ENCODE measurements around the gene ZNF740. TPM values are rescaled to one million over a fixed set of nuclear protein-coding genes. Genes with fewer than 3 reads are reported as not detected.

Gene ZNF740
- polyA plus RNA-seq, 1 of the 3 experiments (the other 2 are of a cell fraction): 14.6 TPM

DNA sequence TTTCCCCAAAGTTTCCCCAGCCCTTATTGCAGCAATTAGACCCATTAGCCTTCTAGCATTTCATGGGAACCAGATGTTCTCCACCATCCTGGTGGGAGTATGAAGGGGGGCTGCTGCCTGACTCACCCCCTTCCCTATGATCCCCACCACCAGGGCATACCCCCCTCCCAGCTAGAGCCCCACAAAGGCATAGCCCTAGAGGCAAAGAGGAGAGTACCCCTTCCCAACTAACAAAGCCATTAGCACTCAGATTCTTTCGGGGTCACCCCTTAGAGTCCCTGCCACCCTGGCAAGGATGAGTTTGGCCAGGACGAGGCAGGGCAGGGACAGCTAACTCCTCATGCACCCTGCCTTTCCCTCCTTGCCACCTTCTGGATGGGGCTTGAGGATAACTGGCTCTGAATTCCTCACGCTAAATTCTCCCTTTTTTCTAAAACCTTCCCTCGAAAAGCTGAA, 42.3 kb downstream of the ZNF740 start:
- H3K4me3 ChIP-seq (ENCODE audit: low read depth in 2 of 2, low read length in 1 of 2): peak overlapping the region in 1 of 2 experiments; percentile 70; a peak in 2 of 4 replicates
- H3K9me2 ChIP-seq: no peaks in the 10 kb centered on the region
- H3K9ac ChIP-seq: peak overlapping the region; percentile 41; the same call in 1 of the 2 replicates
- H3K9me3 ChIP-seq: no peaks in the 10 kb centered on the region
- TF ChIP-seq EP300 (IDR thresholded peaks at IDR 0.05; ENCODE audit: borderline replicate concordance in 1 of 2, low read depth in 1 of 2, low read length in 1 of 2) (no peak), ELF1 (IDR thresholded peaks at IDR 0.05) (no peak), EZH2phosphoT487 (IDR thresholded peaks at IDR 0.05; ENCODE audit: borderline replicate concordance, low read depth) (no peak), RAD21 (IDR thresholded peaks at IDR 0.05; ENCODE audit: low read length) (no peak), CHD2 (IDR thresholded peaks at IDR 0.05; ENCODE audit: low read length, partially characterized antibody) (no peak), POLR2AphosphoS5 (IDR thresholded peaks at IDR 0.05; ENCODE audit: low read depth, low read length) (no peak), TEAD4 (IDR thresholded peaks at IDR 0.05; ENCODE audit: borderline replicate concordance, insufficient read depth) (no peak), RXRA (IDR thresholded peaks at IDR 0.05; ENCODE audit: borderline replicate concordance, low read depth) (no peak), YY1 (IDR thresholded peaks at IDR 0.05; ENCODE audit: low read depth) (no peak), FOXJ3 (CRISPR knock-in tag; IDR thresholded peaks at IDR 0.05) (no peak), RCOR1 (IDR thresholded peaks at IDR 0.05; ENCODE audit: low read length) (no peak), SIN3A (IDR thresholded peaks at IDR 0.05; ENCODE audit: borderline replicate concordance, low read depth, low read length) (no peak), TAF1 (IDR thresholded peaks at IDR 0.05; ENCODE audit: borderline replicate concordance, low read depth, low read length) (no peak)
- TF ChIP-seq, protein P1, sequence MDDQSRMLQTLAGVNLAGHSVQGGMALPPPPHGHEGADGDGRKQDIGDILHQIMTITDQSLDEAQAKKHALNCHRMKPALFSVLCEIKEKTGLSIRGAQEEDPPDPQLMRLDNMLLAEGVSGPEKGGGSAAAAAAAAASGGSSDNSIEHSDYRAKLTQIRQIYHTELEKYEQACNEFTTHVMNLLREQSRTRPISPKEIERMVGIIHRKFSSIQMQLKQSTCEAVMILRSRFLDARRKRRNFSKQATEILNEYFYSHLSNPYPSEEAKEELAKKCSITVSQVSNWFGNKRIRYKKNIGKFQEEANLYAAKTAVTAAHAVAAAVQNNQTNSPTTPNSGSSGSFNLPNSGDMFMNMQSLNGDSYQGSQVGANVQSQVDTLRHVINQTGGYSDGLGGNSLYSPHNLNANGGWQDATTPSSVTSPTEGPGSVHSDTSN (IDR thresholded peaks at IDR 0.05): no peak
- TF ChIP-seq, protein P2, sequence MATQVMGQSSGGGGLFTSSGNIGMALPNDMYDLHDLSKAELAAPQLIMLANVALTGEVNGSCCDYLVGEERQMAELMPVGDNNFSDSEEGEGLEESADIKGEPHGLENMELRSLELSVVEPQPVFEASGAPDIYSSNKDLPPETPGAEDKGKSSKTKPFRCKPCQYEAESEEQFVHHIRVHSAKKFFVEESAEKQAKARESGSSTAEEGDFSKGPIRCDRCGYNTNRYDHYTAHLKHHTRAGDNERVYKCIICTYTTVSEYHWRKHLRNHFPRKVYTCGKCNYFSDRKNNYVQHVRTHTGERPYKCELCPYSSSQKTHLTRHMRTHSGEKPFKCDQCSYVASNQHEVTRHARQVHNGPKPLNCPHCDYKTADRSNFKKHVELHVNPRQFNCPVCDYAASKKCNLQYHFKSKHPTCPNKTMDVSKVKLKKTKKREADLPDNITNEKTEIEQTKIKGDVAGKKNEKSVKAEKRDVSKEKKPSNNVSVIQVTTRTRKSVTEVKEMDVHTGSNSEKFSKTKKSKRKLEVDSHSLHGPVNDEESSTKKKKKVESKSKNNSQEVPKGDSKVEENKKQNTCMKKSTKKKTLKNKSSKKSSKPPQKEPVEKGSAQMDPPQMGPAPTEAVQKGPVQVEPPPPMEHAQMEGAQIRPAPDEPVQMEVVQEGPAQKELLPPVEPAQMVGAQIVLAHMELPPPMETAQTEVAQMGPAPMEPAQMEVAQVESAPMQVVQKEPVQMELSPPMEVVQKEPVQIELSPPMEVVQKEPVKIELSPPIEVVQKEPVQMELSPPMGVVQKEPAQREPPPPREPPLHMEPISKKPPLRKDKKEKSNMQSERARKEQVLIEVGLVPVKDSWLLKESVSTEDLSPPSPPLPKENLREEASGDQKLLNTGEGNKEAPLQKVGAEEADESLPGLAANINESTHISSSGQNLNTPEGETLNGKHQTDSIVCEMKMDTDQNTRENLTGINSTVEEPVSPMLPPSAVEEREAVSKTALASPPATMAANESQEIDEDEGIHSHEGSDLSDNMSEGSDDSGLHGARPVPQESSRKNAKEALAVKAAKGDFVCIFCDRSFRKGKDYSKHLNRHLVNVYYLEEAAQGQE (IDR thresholded peaks at IDR 0.05; ENCODE audit: low read depth, low read length): no peak
- TF ChIP-seq, protein P3, sequence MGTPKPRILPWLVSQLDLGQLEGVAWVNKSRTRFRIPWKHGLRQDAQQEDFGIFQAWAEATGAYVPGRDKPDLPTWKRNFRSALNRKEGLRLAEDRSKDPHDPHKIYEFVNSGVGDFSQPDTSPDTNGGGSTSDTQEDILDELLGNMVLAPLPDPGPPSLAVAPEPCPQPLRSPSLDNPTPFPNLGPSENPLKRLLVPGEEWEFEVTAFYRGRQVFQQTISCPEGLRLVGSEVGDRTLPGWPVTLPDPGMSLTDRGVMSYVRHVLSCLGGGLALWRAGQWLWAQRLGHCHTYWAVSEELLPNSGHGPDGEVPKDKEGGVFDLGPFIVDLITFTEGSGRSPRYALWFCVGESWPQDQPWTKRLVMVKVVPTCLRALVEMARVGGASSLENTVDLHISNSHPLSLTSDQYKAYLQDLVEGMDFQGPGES (IDR thresholded peaks at IDR 0.05; ENCODE audit: low read depth, low read length): no peak
- TF ChIP-seq, protein P4, sequence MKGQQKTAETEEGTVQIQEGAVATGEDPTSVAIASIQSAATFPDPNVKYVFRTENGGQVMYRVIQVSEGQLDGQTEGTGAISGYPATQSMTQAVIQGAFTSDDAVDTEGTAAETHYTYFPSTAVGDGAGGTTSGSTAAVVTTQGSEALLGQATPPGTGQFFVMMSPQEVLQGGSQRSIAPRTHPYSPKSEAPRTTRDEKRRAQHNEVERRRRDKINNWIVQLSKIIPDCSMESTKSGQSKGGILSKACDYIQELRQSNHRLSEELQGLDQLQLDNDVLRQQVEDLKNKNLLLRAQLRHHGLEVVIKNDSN (IDR thresholded peaks at IDR 0.05; ENCODE audit: borderline replicate concordance, low read depth): no peak
- TF ChIP-seq, protein P5, sequence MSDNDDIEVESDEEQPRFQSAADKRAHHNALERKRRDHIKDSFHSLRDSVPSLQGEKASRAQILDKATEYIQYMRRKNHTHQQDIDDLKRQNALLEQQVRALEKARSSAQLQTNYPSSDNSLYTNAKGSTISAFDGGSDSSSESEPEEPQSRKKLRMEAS (IDR thresholded peaks at IDR 0.05; ENCODE audit: low read depth): no peak
- CTCF ChIA-PET: interaction anchor here (0.7 to 6.5 kb wide), 8 partner anchors 9 to 159 kb away, joined by 3 to 39 read pairs (median 4); partner anchors contain the start of genes AAAS and RARG
- POLR2A ChIA-PET: interaction anchor here (0.7 to 1.9 kb wide), 2 partner anchors 33 to 45 kb away, joined by 3 to 6 read pairs; partner anchors contain the start of gene ESPL1
- peak overlapping the region; percentile 99 for H3K27ac ChIP-seq (ENCODE audit: low read depth in 2 of 2, low read length in 1 of 2)
- peaks cover 34% of the 10 kb centered on the region for H3F3A ChIP-seq (replicated peaks; ENCODE audit: insufficient read depth)
- H4K20me1 ChIP-seq (ENCODE audit: insufficient read depth): 0 out of 2 replicates have a peak, but pooled peaks cover 2% of the 10 kb centered on the region
- H3K27me3 ChIP-seq (ENCODE audit: insufficient read depth): no peaks in the 10 kb centered on the region
- 59% methylated on average over 4 of the region's 4 CpGs for WGBS (ENCODE audit: low lambda C conversion rate)
- H3K36me3 ChIP-seq (replicated peaks in 1 of 2; ENCODE audit: control insufficient read depth in 1 of 2, insufficient read depth in 2 of 2, low read length in 1 of 2): peaks cover 0 to 5% of the 10 kb centered on the region in 2 experiments
- peak overlapping the region; percentile 80 for H3K4me2 ChIP-seq
- H3K79me2 ChIP-seq (ENCODE audit: insufficient read depth): peaks cover 21% of the 10 kb centered on the region
- 0 out of 2 replicates have a peak overlapping the region, but pooled peaks have one; percentile 4 for H2AFZ ChIP-seq (ENCODE audit: low read depth)
- DNase-seq: peak; percentile 80
- H3K4me1 ChIP-seq (ENCODE audit: control insufficient read depth in 1 of 2, insufficient read depth in 2 of 2, low read depth in 1 of 2, low read length in 1 of 2): peaks cover 49 to 59% of the 10 kb centered on the region in 2 experiments
